HG03439 (cell line): ENCODE results near the gene GCSH.

ENCODE experiments used
- ATAC-seq: cut with Tn5 transposase; IDR thresholded peaks from one replicate; pipeline ENCODE4 v1.9.1; 2021; ENCODE audit warnings: mild to moderate bottlenecking, moderate library complexity; ENCODE audit not compliant: unreplicated experiment

Gene GCSH

DNA sequence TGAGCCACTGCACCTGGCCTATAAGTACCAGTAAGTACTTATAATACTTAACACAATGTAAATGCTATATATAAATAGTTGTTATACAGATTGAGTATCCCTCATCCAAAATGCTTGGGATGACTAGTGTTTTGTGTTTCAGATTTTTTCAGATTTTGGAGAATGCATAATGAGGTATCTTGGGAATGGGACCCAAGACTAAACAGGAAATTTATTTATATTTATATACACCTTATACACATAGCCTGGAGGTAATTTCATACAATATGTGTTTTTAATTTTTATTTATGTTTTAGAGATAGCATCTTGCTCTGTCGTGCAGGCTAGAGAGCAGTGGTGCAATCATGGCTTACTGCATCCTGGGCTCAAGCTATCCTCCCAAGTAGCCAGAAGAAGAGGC lies 9.8 kb upstream of the GCSH start:
- ATAC-seq = no peak

DNA sequence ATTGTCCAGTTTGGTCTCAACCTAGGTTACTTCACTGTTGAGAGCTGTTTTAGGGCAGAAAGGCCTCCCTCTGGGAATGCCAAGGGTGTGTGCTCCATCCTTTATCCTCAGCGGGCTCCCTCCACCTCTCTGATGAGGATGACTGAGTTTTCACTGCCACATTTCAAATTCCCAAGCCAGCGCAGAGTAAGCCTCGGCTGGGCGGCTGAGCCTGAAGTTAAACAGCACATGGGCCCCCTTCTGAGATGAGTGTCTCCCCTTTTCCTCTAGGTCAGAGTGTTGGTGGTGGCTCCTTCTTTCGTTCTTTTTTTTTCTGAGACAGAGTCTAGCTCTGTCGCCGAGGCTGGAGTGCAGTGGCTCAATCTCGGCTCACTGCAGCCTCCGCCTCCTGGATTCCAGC lies 5.5 kb upstream of the GCSH start:
- no peak for ATAC-seq

DNA sequence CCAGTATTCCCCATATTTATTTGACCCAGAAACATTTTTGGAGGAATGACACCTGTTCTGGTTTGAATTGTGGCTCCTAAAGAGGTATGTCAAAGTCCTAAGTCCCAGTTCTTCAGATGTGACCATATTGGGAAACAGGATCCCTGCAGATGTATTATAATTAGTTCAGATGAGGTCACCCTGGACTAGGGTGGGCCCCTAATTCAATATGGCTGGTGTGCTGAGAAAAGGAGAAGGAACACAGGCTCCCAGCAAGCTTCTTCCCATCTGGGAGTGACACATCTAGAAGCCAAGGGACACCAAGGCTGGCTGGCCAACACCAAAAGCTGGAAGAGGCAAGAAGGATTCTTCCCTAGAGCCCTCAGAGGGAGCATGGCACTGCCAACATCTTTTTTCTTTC lies 3.8 kb upstream of the GCSH start:
- no peak for ATAC-seq

DNA sequence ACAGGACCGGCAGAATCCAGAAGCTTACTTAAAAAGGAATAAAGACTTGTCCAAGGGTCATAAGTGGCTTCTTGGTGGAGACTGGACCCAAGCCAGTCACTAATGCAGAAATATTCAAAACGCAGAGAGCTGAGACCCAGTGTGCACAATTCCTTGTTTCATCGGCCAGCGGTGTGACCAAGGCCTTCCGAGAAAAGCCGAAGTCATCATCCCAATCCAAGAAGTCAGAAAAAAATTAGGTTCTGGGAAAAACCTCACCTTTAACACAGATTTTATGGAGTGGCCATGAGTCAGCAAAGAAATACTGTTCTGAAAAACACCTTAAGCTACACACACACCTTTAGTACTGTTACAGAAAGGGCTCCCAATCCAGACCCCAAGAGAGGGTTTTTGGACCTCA lies 1.0 kb upstream of the GCSH start:
- ATAC-seq = no peak

DNA sequence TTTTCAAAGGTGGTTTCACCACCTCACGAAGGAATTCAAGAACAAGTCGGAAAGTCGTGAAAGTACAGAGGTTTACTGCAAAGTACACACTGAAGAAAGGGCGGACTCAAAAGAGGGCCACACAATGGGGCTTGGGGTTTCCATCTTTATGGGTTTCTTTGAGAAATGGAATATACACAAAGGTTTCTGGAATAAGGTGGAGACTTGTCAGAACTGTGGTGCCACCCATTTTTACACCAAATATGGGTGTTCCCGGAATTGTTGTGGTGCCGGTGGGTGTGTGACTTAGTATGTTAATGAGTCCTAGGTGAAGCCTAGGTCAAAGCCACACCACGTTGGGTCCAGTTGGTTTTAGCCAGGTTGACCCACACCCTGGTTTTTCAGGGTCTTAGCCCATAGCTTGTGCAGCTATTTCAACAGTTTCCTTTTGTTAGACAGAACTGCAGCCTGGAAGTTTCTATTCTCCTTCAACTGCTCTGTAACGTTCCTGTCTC lies 567 bp upstream of the GCSH start:
- no peak for ATAC-seq

DNA sequence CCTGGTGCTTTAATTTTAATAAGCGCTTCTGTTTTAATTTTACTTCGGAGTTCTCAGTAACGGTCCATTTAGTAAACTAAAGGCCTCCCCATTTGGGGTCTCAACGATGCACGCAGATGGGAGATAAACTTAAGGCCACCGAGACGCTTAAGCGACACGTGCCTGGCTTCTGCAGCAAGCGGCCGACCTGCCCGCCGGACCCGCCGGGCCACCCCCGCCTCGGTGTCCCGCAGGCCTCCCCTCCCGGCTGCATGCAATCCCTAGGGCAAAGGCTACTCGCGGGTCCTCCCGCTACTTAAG lies 592 bp downstream of the GCSH start:
- no peak for ATAC-seq

DNA sequence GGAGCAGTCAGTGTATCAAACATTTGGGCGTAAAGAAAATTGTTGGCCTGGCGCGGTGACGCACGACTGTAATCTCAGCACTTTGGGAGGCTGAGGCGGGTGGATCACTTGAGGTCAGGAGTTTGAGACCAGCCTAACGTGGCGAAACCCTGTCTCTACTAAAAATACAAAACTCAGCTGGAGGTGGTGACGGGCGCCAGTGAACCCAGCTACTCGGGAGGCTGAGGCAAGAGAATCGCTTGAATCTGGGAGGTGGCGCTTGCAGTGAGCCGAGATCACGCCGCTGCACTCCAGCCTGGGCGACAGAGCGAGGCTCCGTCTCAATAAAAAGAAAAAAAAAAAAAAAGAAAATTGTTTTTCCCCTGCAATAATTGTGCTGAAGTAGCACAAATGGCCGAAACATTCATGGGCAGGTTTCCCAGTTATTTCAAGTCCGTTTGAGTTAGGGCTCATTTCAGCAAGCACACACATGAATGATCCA lies 1.4 kb downstream of the GCSH start:
- no peak for ATAC-seq

DNA sequence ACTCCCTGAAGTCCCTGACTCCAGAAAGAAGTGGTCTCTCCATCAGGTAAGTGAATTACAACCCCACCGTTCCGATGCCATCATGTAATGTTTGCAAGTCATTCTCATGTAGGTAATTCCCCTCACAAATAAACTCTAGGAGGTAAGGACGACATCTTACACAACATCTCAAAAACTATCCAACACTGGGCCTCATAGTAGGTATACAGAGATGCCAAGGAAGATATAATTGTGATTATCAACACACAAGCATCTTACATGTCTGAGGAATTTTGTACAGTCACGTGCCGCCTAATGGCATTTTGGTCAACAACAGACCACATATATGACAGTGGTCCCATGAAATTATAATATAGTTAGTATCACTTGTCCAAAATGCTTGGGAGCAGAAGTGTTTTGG lies 7.4 kb downstream of the GCSH start:
- ATAC-seq = no peak

DNA sequence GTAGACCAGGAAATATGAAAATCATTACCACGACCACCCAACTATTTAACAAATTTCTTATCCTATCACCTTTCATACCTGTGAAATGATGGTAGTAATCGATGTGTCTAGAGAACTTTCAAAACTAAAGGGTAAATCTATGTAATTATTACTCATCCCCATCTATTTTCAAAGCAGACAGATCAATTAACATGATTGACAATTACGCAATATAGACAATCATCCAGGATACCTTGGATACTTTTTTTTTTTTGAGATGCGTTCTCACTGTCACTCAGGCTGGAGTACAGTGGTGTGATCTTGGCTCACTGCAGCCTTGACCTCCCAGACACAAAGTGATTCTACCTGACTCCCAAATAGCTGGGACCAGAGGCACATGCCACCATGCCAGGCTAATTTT lies 15.2 kb downstream of the GCSH start:
- ATAC-seq = no peak

DNA sequence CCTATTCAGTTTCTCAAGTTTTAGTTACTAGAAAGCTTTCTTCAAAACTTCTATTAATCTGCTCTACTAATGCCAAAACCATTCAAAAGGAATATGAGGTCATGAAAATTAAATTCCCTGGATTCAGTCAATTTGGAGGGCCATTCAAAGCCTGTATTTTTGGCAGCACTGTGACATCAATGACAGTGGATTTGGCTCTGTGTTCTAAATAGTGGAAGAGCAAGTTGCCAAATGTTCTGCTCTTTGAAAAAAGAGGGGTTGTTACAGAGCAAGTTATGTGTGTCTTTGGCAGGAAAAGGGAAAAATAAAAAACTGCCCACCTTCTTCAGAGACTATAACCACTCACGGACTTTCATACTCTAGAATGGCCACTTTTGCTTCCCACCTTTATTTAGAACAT lies 16.0 kb downstream of the GCSH start:
- ATAC-seq = no peak

DNA sequence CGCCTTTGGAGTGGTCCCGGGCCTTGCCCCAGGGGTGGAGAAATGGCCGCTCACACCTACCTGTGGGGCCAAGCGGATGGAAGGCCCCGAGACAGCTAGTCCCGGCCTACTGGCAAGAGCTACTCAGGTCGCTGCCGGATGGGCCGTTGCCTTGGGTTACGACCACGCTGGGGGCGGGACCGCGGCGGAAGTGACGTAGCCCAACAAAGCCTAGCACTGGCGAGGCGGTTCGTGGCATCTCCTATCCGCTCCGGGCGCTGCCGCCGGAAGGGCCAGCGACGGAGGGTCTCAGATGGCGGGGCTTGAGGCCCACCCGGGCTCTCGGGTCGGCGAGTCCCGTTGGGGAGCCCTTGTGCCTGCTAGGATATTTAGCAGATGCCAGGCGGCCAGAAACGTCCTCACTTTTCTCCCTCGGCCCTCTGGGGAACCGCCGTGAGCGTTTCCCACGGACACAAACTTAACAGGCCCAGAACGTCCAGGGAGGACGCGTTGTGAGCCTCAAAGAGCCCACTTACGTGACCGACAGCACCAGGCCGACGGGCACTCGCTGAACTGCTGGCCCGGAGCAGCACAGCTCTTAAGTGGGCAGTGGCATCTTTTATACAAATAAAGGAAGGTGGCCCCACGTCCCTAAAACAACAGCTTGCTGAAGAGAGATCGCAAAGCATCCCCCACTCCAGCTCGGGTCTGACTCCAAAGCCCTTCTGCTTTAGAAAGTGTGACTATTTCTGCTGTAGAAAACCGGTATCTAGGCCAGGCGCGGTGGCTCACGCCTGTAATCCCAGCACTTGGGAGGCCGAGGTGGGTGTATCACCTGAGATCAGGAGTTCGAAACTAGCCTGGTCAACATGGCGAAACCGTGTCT lies 18.9 kb downstream of the GCSH start, which contains the start of gene C16orf46:
C16orf46 (minus strand) TSS at position 163 of the 865 bp plus-strand sequence. CDS start 13,283 bp downstream, outside the sequence.
- peak; percentile 98 for ATAC-seq

DNA sequence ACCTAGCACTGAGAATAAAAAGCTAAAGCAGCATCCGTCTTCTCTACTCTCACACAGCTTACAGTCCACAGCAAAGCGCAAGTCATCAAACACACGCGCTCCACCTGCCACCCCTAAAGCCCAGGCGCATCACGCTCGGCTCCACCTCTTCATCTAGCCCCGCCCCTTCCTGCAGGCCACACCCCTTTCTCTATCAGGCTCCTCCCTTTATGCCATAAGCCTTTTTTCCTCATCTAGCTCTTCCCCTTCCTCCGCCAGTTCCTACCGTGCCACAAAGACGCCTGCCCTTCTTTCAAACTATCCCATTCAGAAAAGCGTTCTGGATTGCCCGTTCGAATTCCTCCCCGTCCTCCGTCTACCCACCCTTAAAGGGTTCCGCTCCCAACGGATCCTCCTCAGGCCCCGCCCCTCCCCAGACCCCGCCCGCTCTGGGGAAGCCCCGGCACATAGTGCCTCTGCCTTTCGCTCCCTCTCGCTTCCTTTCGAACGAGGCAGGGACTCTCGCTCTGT lies 19.6 kb downstream of the GCSH start:
- peak; percentile 87 for ATAC-seq

DNA sequence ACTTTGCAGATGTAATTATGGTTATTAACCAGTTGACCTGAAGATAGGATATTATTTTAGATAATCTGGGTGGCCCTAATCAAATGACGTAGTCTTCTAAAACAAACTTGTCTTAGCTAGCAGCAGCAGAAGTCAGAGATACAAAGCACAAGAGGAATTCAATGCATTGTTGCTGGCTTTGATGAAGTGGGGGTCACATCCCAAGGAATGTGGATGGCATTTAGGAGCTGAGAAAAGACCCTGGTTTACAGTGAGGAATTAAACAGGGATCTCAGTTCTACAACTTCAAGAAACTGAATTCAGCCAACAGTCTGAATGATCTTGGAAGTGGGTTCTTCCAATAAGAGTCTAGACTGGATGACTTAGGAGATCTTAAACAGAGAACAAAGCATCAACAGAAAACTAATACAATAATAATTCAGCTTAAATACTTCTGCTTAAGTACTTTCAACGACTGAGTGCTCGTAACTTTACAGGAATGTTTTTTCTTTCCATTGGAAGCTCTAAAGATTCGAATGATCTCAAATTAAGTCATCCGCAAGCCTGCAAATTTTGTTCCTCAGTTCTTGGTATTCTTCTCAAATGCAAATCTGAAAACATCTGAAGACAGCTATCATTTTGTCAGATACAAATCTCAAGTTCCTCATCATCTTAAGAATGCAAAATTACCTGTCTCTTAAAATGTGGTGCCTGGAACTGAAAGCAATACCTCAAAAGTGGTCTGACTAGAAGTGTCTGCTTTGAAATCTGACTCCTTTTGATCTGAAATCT lies 22.4 kb downstream of the GCSH start:
- no peak for ATAC-seq

DNA sequence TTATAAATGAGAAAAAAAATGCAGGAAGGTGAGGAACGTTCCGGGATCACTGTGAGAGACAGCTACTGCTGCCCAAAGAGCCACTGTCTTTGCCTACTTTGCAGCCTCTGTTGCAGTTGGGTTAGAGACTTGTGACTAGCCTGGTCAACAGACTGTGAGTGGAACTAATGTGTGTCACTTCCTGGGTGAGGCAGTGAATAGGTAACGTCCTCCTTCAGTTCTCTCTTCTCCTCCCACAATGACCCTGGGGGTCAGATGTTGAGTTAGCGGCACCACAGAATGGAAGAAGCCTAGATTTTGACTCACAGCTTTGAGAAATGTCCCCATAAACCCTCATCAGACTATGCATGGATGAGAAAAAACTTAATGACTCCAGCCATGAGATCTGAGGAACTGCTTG lies 24.4 kb downstream of the GCSH start:
- no peak for ATAC-seq

DNA sequence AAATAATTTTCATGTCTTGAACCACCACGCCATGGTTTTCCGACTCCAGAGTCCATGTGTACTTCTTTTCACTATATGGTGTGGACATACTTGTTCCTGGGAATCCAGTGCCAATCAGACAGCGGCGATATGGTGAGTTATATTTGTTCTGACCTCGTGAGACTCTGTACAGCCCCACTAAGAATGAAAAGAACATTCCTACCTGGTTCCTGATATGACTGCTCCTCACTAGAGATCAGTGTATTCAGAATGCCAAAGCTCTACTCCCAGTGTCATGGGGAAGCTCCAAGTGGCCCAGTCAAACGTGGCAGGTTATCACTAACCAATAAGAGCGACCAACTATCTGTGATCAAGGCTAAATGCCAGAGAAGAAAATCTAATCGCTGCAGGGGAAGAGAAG lies 25.2 kb downstream of the GCSH start:
- no peak for ATAC-seq

DNA sequence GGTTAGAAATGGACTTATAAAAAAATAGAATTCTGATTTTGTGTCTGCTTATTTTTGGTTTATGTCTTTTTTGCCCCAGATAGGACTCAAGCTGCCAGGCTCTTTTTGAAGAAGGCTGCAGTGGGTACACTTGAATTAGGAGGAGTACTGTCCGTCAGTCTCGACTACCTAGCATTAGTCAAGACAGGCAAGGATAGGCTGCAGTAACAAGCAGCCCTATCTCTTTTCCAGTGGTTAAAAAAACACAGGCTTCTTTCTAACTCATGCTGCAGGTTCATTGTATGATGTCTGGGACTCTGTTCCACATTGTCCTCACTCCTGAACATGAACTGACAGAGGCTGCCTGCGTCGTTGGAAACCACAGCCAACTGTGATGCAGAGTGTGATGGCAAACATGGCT lies 27.1 kb downstream of the GCSH start:
- no peak for ATAC-seq

DNA sequence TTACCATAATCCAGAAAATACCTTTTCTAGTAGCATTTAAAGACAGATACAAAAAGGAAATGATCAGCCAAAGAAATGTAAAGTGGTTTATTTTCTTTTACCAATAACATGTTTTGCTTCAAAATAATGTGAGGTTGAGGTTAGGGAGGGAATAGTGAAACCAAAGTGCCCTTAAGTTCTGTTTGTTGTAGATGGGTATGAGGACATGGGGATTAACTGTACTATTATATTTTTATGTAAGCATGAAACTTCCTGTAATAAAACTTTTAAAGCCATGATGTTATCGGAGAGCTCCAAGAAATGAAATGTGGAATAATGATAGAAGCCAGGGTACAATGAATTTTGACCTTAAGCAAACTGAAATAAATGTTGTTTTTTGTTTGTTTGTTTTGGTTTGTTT lies 29.0 kb downstream of the GCSH start:
- ATAC-seq = no peak

DNA sequence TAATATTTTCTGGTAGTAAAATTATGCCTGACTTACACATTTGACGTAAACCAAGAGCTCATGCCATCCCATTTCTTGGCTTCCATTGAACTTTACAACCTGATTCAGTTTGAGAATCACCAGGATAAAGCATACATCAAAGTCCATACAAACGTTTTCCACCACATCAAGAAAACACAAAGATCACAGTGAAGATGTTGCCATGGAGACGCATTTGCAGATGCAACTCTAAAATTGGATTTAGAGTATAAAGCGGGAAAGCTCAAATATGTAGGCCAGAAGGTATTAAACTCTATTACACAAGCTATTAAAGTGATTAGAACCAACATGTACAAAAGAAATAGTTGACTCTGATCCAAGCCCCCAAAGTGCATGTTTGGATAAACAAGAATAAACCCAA lies 29.5 kb downstream of the GCSH start:
- ATAC-seq = no peak

DNA sequence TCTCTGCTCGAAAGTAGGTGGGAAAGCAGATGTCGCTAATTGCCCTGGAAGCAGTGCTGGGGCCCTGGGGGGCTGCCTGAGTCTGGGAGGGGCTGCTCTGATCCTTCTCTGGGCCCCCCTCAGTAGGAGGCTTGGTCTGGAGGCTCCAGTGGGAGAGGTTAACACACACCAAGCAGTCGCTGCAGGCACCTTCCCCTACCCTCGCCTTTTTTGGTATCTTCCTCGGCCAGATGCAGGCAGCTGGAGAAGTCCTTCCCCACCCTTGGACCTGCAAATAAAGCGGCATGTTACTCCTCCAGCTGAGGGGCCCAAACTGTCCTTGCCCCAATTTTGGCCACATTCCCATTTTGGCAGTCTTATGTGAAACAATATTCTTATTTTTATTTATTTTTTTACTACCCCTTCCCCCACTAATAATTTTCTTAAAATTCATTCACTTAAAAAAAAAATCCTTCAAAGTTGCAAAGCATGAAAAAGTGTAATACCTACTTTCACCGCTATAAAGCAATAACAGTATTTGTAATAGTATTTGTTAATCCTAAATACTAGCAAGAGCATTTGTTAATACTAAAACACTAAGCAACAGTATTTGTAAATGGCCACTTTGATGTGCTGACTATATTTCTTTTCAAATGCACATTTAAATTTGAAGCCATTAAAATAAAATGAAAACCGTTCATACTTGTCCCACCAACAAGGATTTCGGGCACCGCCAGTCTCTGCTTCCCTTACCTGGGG lies 34.2 kb downstream of the GCSH start:
- ATAC-seq = no peak

DNA sequence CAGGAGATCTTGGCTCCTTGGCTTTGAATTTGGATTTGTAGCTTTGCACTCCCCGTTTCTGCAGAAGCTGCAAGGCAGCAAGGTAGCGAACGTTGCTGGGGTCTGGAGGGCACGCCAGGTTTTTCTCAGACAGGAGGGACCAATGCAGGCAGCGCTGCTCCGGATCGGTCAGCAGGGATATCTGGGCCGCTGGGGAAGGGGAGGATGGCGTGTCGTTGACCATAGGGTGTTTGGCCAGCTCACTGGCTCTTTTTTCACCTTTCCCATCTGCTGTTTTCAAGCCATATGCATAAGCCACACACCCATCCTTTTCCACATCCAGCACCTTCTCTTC lies 34.9 kb downstream of the GCSH start:
- ATAC-seq = no peak

DNA sequence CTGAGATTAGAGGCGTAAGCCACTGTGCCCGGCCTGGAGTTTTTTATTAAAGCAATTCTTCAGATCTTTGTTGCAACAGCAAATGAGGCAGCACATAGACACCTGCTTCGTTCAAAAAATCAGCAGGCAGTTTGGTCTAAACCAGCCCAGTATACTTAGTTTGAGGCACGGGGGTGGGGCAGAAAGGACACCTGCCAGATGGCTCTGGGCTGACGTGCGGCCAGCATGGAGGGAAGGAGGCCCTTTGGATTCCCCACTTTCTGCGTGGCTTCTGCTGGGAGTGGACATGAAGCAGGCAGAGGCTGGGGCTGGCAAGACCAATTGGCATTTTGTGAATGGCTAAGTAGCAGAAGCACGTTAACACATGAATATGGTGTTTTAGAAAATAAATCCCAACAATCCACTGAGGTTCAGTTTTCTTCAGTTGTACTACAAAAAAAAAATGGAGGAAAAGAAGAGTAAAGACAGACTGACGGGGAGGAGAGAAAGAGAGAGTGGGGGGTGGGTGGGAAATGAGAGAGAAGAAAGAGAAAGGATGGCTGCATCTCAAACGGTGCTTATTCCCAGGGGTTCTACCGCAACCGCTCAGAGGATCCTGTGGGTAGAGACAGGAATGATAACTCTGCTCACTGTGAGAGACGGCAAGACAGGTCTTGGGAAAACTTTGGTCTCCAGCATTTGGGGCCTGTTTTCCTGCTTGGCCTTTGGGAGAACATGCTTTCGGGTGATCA lies 35.5 kb downstream of the GCSH start:
- no peak for ATAC-seq
